ENCODE results near the gene CLPSL2. TPM values are rescaled to one million over a fixed set of nuclear protein-coding genes. Genes with fewer than 3 reads are reported as not detected.

CLPSL2 gene
- total RNA-seq, 2 donors from 2014 or later = not detected

GRCh38 chr6:35745509-35745908 lies 30.9 kb upstream of the CLPSL2 start:
- ATAC-seq = no peak

GRCh38 chr6:35746516-35746915 lies 29.9 kb upstream of the CLPSL2 start:
- no peak for ATAC-seq
- WGBS, 2 donors = 89 to 94% methylated on average over 3 of the region's 3 CpGs
- Histone ChIP-seq H3K9me3 (no peaks in the 10 kb centered on the region), H3K27me3 (no peaks in the 10 kb centered on the region), H3K4me3 (no peak overlapping the region), H3K36me3 (replicated peaks in 1 of 2; ENCODE audit: insufficient read depth in 1 of 2, low read depth in 2 of 2) (no peaks in the 10 kb centered on the region), H3K4me1 (no peaks in the 10 kb centered on the region), H3K27ac (no peak overlapping the region)
- intact Hi-C loops (cut with DNase I) = no loop called here
- TF ChIP-seq POLR2A (IDR thresholded peaks at IDR 0.05) = no peak
- no peak for TF ChIP-seq CTCF (IDR thresholded peaks at IDR 0.05)
- no peak for DNase-seq

More at GRCh38 chr6:35745509-35745908, 30.9 kb upstream of the CLPSL2 start:
- H3K27ac ChIP-seq = no peak overlapping the region
- WGBS, 2 donors = 80 to 90% methylated on average over 7 of the region's 7 CpGs
- no peaks in the 10 kb centered on the region for H3K36me3 ChIP-seq (replicated peaks in 1 of 2; ENCODE audit: insufficient read depth in 1 of 2, low read depth in 2 of 2)
- DNase-seq = no peak
- intact Hi-C loops (cut with DNase I) = no loop called here
- TF ChIP-seq POLR2A (IDR thresholded peaks at IDR 0.05) (no peak), CTCF (IDR thresholded peaks at IDR 0.05) (no peak)
- H3K27me3 ChIP-seq = no peaks in the 10 kb centered on the region
- no peaks in the 10 kb centered on the region for H3K4me1 ChIP-seq
- H3K9me3 ChIP-seq = no peaks in the 10 kb centered on the region
- no peak overlapping the region for H3K4me3 ChIP-seq

GRCh38 chr6:35747877-35748276 lies 28.5 kb upstream of the CLPSL2 start:
- 96 to 100% methylated on average over 1 of the region's 1 CpG for WGBS, 2 donors
- Histone ChIP-seq H3K27ac (no peak overlapping the region), H3K4me1 (no peaks in the 10 kb centered on the region), H3K36me3 (replicated peaks in 1 of 2; ENCODE audit: insufficient read depth in 1 of 2, low read depth in 2 of 2) (no peaks in the 10 kb centered on the region), H3K27me3 (no peaks in the 10 kb centered on the region), H3K4me3 (no peak overlapping the region), H3K9me3 (no peaks in the 10 kb centered on the region)
- TF ChIP-seq CTCF (IDR thresholded peaks at IDR 0.05) (no peak), POLR2A (IDR thresholded peaks at IDR 0.05) (no peak)
- DNase-seq = no peak
- no peak for ATAC-seq
- intact Hi-C loops (cut with DNase I) = no loop called here

- intact Hi-C loops (cut with DNase I) = no loop called here
- no peaks in the 10 kb centered on the region for H3K36me3 ChIP-seq (replicated peaks in 1 of 2; ENCODE audit: insufficient read depth in 1 of 2, low read depth in 2 of 2)
- 95 to 97% methylated on average over 7 of the region's 7 CpGs for WGBS, 2 donors
- DNase-seq = no peak
- H3K27ac ChIP-seq = no peak overlapping the region
- H3K4me3 ChIP-seq = no peak overlapping the region
- ATAC-seq = no peak
- TF ChIP-seq CTCF (IDR thresholded peaks at IDR 0.05) (no peak), POLR2A (IDR thresholded peaks at IDR 0.05) (no peak)
- H3K27me3 ChIP-seq = no peaks in the 10 kb centered on the region
- H3K9me3 ChIP-seq = no peaks in the 10 kb centered on the region
- H3K4me1 ChIP-seq = peaks cover 12% of the 10 kb centered on the region
Observed at GRCh38 chr6:35750557-35750956, 25.8 kb upstream of the CLPSL2 start.

- peaks cover 12% of the 10 kb centered on the region for H3K4me1 ChIP-seq
- 80 to 87% methylated on average over 4 of the region's 4 CpGs for WGBS, 2 donors
- no peak overlapping the region for H3K4me3 ChIP-seq
- H3K27ac ChIP-seq = no peak overlapping the region
- no peaks in the 10 kb centered on the region for H3K27me3 ChIP-seq
- DNase-seq = no peak
- H3K36me3 ChIP-seq (replicated peaks in 1 of 2; ENCODE audit: insufficient read depth in 1 of 2, low read depth in 2 of 2) = no peaks in the 10 kb centered on the region
- no peaks in the 10 kb centered on the region for H3K9me3 ChIP-seq
- TF ChIP-seq CTCF (IDR thresholded peaks at IDR 0.05) (no peak), POLR2A (IDR thresholded peaks at IDR 0.05) (no peak)
- intact Hi-C loops (cut with DNase I) = no loop called here
- no peak for ATAC-seq
Observed at GRCh38 chr6:35751594-35751993, 24.8 kb upstream of the CLPSL2 start.

Measured in body of pancreas (tissue), 4 donors.